Lower lobe of right lung (tissue), 2 donors: ENCODE results near the gene FBLN2. TPM values are rescaled to one million over a fixed set of nuclear protein-coding genes. Genes with fewer than 3 reads are reported as not detected.

ENCODE experiments used
- ATAC-seq, 2 donors: fragments of 200-7000 bp; cut with Tn5 transposase; one replicate each; pipeline ENCODE4 v1.9.1; 2020 to 2022; ENCODE audit warnings: mild to moderate bottlenecking in 2 of 2, moderate library complexity in 2 of 2
- DNase-seq: peaks from one replicate; pipeline ENCODE4 v3.0.0-alpha.2; 2020
- H3K27ac ChIP-seq: fragments of 200-600 bp; one replicate; pipeline ENCODE4 v1.8.0; 2022
- H3K27me3 ChIP-seq: fragments of 200-600 bp; one replicate; pipeline ENCODE4 v1.8.0; 2022; ENCODE audit warnings: low read depth
- H3K36me3 ChIP-seq: fragments of 200-600 bp; one replicate; pipeline ENCODE4 v1.8.0; 2022; ENCODE audit warnings: mild to moderate bottlenecking
- H3K4me1 ChIP-seq: fragments of 200-600 bp; one replicate; pipeline ENCODE4 v1.8.0; 2022
- H3K4me3 ChIP-seq: fragments of 200-600 bp; one replicate; pipeline ENCODE4 v1.8.0; 2022; ENCODE audit warnings: mild to moderate bottlenecking
- H3K9me3 ChIP-seq: fragments of 200-600 bp; one replicate; pipeline ENCODE4 v1.8.0; 2022
- CTCF ChIP-seq: fragments of 200-600 bp; IDR thresholded peaks from one replicate; pipeline ENCODE4 v1.8.0; 2022; ENCODE audit warnings: antibody characterized with exemption, mild to moderate bottlenecking
- intact Hi-C: fragments of 100-400 bp; cut with DNase I; formaldehyde crosslinking; loops from one replicate; pipeline ENCODE4 v1.11.0; 2022
- total RNA-seq: library from RNA; stranded (reverse); fragmentation: NEBNext Ultra II Directional; extraction: Animal tissue kit (Norgen Biotek cat#: 25700); gene quantifications from one replicate; pipeline ENCODE4 v1.2.1, GENCODE V29; 2021
- donor health status: DM: no; HTN: yes; CAD: no; lungs with severe emphysema.

FBLN2 gene
- total RNA-seq, 1 donor from 2014 or later: 40.8 TPM

- Histone ChIP-seq H3K9me3 (no peaks in the 10 kb centered on the region), H3K36me3 (no peaks in the 10 kb centered on the region), H3K27ac (no peak overlapping the region), H3K27me3 (no peaks in the 10 kb centered on the region), H3K4me1 (no peaks in the 10 kb centered on the region), H3K4me3 (no peak overlapping the region)
- no peak for TF ChIP-seq CTCF
- intact Hi-C loops: no loop called here
- no peak for DNase-seq
- no peak for ATAC-seq
Measured at GRCh38 chr3:13571831-13572750, 23.2 kb downstream of the FBLN2 start.

- DNase-seq: no peak
- TF ChIP-seq CTCF: no peak
- H3K4me3 ChIP-seq: no peak overlapping the region
Measured at GRCh38 chr3:13572926-13573623, 24.1 kb downstream of the FBLN2 start.

GRCh38 chr3:13574083-13574797 lies 25.3 kb downstream of the FBLN2 start:
- Histone ChIP-seq H3K9me3 (no peaks in the 10 kb centered on the region), H3K4me1 (no peaks in the 10 kb centered on the region), H3K27me3 (no peaks in the 10 kb centered on the region), H3K36me3 (no peaks in the 10 kb centered on the region), H3K27ac (no peak overlapping the region), H3K4me3 (no peak overlapping the region)
- TF ChIP-seq CTCF: no peak
- no peak for ATAC-seq
- intact Hi-C loops: no loop called here
- DNase-seq: no peak

More at GRCh38 chr3:13572926-13573623, 24.1 kb downstream of the FBLN2 start:
- intact Hi-C loops: no loop called here
- Histone ChIP-seq H3K9me3 (no peaks in the 10 kb centered on the region), H3K27me3 (no peaks in the 10 kb centered on the region), H3K4me1 (no peaks in the 10 kb centered on the region), H3K36me3 (no peaks in the 10 kb centered on the region), H3K27ac (no peak overlapping the region)
- ATAC-seq: no peak

GRCh38 chr3:13574798-13575451 lies 26.0 kb downstream of the FBLN2 start:
- Histone ChIP-seq H3K4me3 (no peak overlapping the region), H3K36me3 (no peaks in the 10 kb centered on the region), H3K4me1 (no peaks in the 10 kb centered on the region), H3K27me3 (no peaks in the 10 kb centered on the region), H3K9me3 (no peaks in the 10 kb centered on the region), H3K27ac (no peak overlapping the region)
- ATAC-seq: no peak
- intact Hi-C loops: no loop called here
- DNase-seq: no peak
- TF ChIP-seq CTCF: no peak

- ATAC-seq: no peak
- no peaks in the 10 kb centered on the region for H3K9me3 ChIP-seq
- no peak for TF ChIP-seq CTCF
- intact Hi-C loops: no loop called here
- H3K4me1 ChIP-seq: no peaks in the 10 kb centered on the region
- DNase-seq: no peak
- H3K36me3 ChIP-seq: no peaks in the 10 kb centered on the region
- H3K4me3 ChIP-seq: no peak overlapping the region
- no peak overlapping the region for H3K27ac ChIP-seq
- no peaks in the 10 kb centered on the region for H3K27me3 ChIP-seq
Measured at GRCh38 chr3:13575459-13576061, 26.6 kb downstream of the FBLN2 start.
